Keratinocyte (primary cell): ENCODE measurements around the gene TTC33. TPM values are rescaled to one million over a fixed set of nuclear protein-coding genes. Genes with fewer than 3 reads are reported as not detected.

ENCODE experiments used
- DNase-seq: peaks from one replicate; pipeline ENCODE4 v3.0.0-alpha.2; 2011; ENCODE audit warnings: low read depth, missing footprints, low spot score
- FAIRE-seq: peaks from 2 replicates; lab custom pipeline; 2011; peaks lifted over from hg19 to GRCh38; lab: Jason Lieb, UNC
- H2AFZ ChIP-seq: 2 replicates; pipeline ENCODE4 v1.6.0; 2012; ENCODE audit warnings: low read length, control low read depth, inconsistent platforms; ENCODE audit not compliant: control insufficient read depth
- H3K27ac ChIP-seq: 2 replicates; pipeline ENCODE4 v1.5.1; 2011; ENCODE audit warnings: low read length; ENCODE audit not compliant: control insufficient read depth, insufficient read depth
- H3K27me3 ChIP-seq: 3 replicates; pipeline ENCODE4 v1.6.0; 2011; ENCODE audit warnings: low read length; ENCODE audit not compliant: control insufficient read depth, insufficient read depth; ENCODE audit errors: extremely low read depth
- H3K36me3 ChIP-seq, 2 experiments: 2 replicates in 1 of 2; 3 replicates in 1 of 2; pipeline ENCODE4 v1.5.1; 2011; ENCODE audit warnings: low read length in 2 of 2, mild to moderate bottlenecking in 1 of 2; ENCODE audit not compliant: control insufficient read depth in 2 of 2, insufficient read depth in 2 of 2; ENCODE audit errors: extremely low read depth in 1 of 2
- H3K4me1 ChIP-seq: 3 replicates; pipeline ENCODE4 v1.5.1; 2011; ENCODE audit warnings: low read length; ENCODE audit not compliant: control insufficient read depth, insufficient read depth; ENCODE audit errors: extremely low read depth
- H3K4me2 ChIP-seq: 3 replicates; pipeline ENCODE4 v1.6.0; 2011; ENCODE audit warnings: low read depth, low read length; ENCODE audit not compliant: control insufficient read depth, insufficient read depth; ENCODE audit errors: extremely low read depth
- H3K4me3 ChIP-seq, 3 experiments: fragments of 200-600 bp in 1 of 3; sonication (generic) in 1 of 3; 2 replicates in 2 of 3; 3 replicates in 1 of 3; pipeline ENCODE4 v1.5.1; 2011 to 2016; ENCODE audit warnings: low read length in 3 of 3, mild to moderate bottlenecking in 3 of 3, control low read depth in 2 of 3, inconsistent platforms in 1 of 3, low read depth in 1 of 3, mixed read lengths in 1 of 3, mixed run types in 1 of 3, moderate library complexity in 1 of 3; ENCODE audit not compliant: control insufficient read depth in 2 of 3, insufficient read depth in 2 of 3; ENCODE audit errors: extremely low read depth in 1 of 3
- H3K79me2 ChIP-seq: 2 replicates; pipeline ENCODE4 v1.6.0; 2012; ENCODE audit warnings: low read length; ENCODE audit not compliant: control insufficient read depth, insufficient read depth
- H3K9ac ChIP-seq: 3 replicates; pipeline ENCODE4 v1.6.0; 2011; ENCODE audit warnings: low read length; ENCODE audit not compliant: control insufficient read depth, insufficient read depth; ENCODE audit errors: extremely low read depth
- H3K9me1 ChIP-seq: 3 replicates; pipeline ENCODE4 v1.6.0; 2011; ENCODE audit warnings: low read length; ENCODE audit not compliant: control insufficient read depth, insufficient read depth; ENCODE audit errors: extremely low read depth
- H3K9me3 ChIP-seq: 2 replicates; pipeline ENCODE4 v1.5.1; 2012; ENCODE audit warnings: low read depth, low read length; ENCODE audit not compliant: control insufficient read depth
- H4K20me1 ChIP-seq: 3 replicates; pipeline ENCODE4 v1.6.0; 2011; ENCODE audit warnings: low read length; ENCODE audit not compliant: control insufficient read depth, insufficient read depth; ENCODE audit errors: extremely low read depth
- EZH2 ChIP-seq: IDR thresholded peaks from one replicate; pipeline ENCODE4 v1.6.1; 2012; ENCODE audit warnings: inconsistent platforms, mild to moderate bottlenecking, low read length, moderate library complexity
- dilution Hi-C: fragments of 300-500 bp; cut with MboI; formaldehyde crosslinking; loops from one replicate; pipeline ENCODE4 v1.7.0; 2020; ENCODE audit warnings: low sequenced_read_pairs; ENCODE audit not compliant: extremely low pct_ligation_motif_present
- polyA plus RNA-seq, 5 experiments: library from polyadenylated mRNA; depleted of rRNA in 3 of 5; stranded (reverse) in 3 of 5; stranded (forward) in 1 of 5; unstranded in 1 of 5; fragments of >200 nt; gene quantifications; 1 replicate in 1 of 5; 2 replicates in 3 of 5; 3 replicates in 1 of 5; pipeline versions ENCODE4 v1.2.1 to v1.2.3, GENCODE V29; 2011 to 2012; ENCODE audit warnings: missing spikeins in 2 of 5, low read depth in 1 of 5, low replicate concordance in 1 of 5
- TF ChIP-seq, protein P1 (sequence below), 3 experiments: IDR thresholded peaks in 1 of 3; conservative IDR thresholded peaks in 1 of 3; optimal IDR thresholded peaks in 1 of 3; 2 replicates in 2 of 3; 3 replicates in 1 of 3; pipeline versions ENCODE3 to v1.5.1; 2011; ENCODE audit warnings: low read length in 3 of 3, mild to moderate bottlenecking in 3 of 3, moderate library complexity in 2 of 3, control low read depth in 1 of 3, inconsistent platforms in 1 of 3; ENCODE audit not compliant: insufficient read depth in 2 of 3; ENCODE audit errors: extremely low read depth in 1 of 3

TTC33 gene
- polyA plus RNA-seq, 1 donor (not counting 4 experiments of a cell fraction or from before 2014, with no cell fraction given): 7.1 TPM

DNA sequence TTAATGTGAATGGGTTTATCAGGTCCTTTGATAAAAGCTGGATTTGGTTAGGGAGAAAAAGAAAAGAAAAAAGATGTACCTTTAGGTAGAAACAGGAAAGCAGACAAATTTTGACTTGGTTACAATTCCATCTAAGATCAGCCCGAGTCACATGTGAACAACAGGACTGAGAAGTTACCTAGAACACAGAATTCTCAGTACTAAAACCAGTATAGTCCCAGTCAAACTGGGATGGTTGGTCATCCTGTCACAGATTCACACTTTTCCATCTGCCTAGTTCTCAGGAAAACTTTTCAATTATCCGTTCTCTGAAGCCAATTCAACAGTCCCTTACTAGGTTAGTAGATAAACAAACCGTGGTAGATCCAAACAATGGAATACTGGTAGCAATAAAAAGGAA lies 266.3 kb downstream of the TTC33 start:
- FAIRE-seq (no peak), DNase-seq (no peak)
- dilution Hi-C loops: no loop called here

GRCh38 chr5:40486437-40487275 lies 269.1 kb downstream of the TTC33 start:
- FAIRE-seq: peak; percentile 83

More for the DNA sequence above, 266.3 kb downstream of the TTC33 start:
- Histone ChIP-seq H2AFZ (no peak overlapping the region), H3K4me2 (no peak overlapping the region), H3K36me3 (no peaks in the 10 kb centered on the region), H3K79me2 (no peaks in the 10 kb centered on the region), H3K4me1 (peaks cover 6% of the 10 kb centered on the region), H3K4me3 (no peak overlapping the region), H3K9me1 (no peaks in the 10 kb centered on the region), H3K9me3 (no peaks in the 10 kb centered on the region), H4K20me1 (no peaks in the 10 kb centered on the region), H3K9ac (no peak overlapping the region), H3K27me3 (no peaks in the 10 kb centered on the region), H3K27ac (no peak overlapping the region)
- TF ChIP-seq, protein P1, sequence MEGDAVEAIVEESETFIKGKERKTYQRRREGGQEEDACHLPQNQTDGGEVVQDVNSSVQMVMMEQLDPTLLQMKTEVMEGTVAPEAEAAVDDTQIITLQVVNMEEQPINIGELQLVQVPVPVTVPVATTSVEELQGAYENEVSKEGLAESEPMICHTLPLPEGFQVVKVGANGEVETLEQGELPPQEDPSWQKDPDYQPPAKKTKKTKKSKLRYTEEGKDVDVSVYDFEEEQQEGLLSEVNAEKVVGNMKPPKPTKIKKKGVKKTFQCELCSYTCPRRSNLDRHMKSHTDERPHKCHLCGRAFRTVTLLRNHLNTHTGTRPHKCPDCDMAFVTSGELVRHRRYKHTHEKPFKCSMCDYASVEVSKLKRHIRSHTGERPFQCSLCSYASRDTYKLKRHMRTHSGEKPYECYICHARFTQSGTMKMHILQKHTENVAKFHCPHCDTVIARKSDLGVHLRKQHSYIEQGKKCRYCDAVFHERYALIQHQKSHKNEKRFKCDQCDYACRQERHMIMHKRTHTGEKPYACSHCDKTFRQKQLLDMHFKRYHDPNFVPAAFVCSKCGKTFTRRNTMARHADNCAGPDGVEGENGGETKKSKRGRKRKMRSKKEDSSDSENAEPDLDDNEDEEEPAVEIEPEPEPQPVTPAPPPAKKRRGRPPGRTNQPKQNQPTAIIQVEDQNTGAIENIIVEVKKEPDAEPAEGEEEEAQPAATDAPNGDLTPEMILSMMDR (optimal IDR thresholded peaks at IDR 0.05 in 1 of 3, IDR thresholded peaks at IDR 0.05 in 1 of 3, conservative IDR thresholded peaks at IDR 0.05 in 1 of 3; ENCODE audit: extremely low read depth in 1 of 3, insufficient read depth in 2 of 3, low read length in 3 of 3): no peak
- TF ChIP-seq EZH2: no peak

More at GRCh38 chr5:40486437-40487275, 269.1 kb downstream of the TTC33 start:
- peaks cover 6% of the 10 kb centered on the region for H3K4me1 ChIP-seq
- no peaks in the 10 kb centered on the region for H3K79me2 ChIP-seq
- dilution Hi-C loops: no loop called here
- DNase-seq: no peak
- TF ChIP-seq, protein P1 (optimal IDR thresholded peaks at IDR 0.05 in 1 of 3, IDR thresholded peaks at IDR 0.05 in 1 of 3, conservative IDR thresholded peaks at IDR 0.05 in 1 of 3; ENCODE audit: extremely low read depth in 1 of 3, insufficient read depth in 2 of 3, low read length in 3 of 3): no peak
- TF ChIP-seq EZH2: no peak
- H3K9me3 ChIP-seq: no peaks in the 10 kb centered on the region
- no peak overlapping the region for H3K9ac ChIP-seq
- H3K27me3 ChIP-seq: no peaks in the 10 kb centered on the region
- no peak overlapping the region for H3K27ac ChIP-seq
- no peak overlapping the region for H2AFZ ChIP-seq
- H3K4me3 ChIP-seq: no peak overlapping the region
- H3K9me1 ChIP-seq: no peaks in the 10 kb centered on the region
- no peak overlapping the region for H3K4me2 ChIP-seq
- no peaks in the 10 kb centered on the region for H3K36me3 ChIP-seq
- H4K20me1 ChIP-seq: no peaks in the 10 kb centered on the region
